SJSA1 (cell line): ENCODE data around the gene MCM3AP. TPM values are rescaled to one million over a fixed set of nuclear protein-coding genes. Genes with fewer than 3 reads are reported as not detected.

Source experiments
- DNase-seq, 2 experiments: peaks; one replicate each; pipeline ENCODE4 v3.0.0-alpha.2; 2015 to 2020; ENCODE audit warnings: low spot score in 2 of 2, low read depth in 1 of 2
- H3K27ac ChIP-seq: fragments of 250-450 bp; sonication (Bioruptor Pico); 2 replicates; pipeline ENCODE4 v1.5.1; 2020; ENCODE audit warnings: mild to moderate bottlenecking, moderate library complexity
- H3K27me3 ChIP-seq: fragments of 250-450 bp; sonication (Bioruptor Pico); replicated peaks from 2 replicates; pipeline ENCODE4 v1.5.1; 2020; ENCODE audit warnings: mild to moderate bottlenecking, moderate library complexity
- H3K36me3 ChIP-seq: fragments of 250-450 bp; sonication (Bioruptor Pico); 2 replicates; pipeline ENCODE4 v1.5.1; 2020; ENCODE audit warnings: mild to moderate bottlenecking
- H3K4me1 ChIP-seq: fragments of 250-450 bp; sonication (Bioruptor Pico); replicated peaks from 2 replicates; pipeline ENCODE4 v1.6.1; 2021; ENCODE audit warnings: mild to moderate bottlenecking
- H3K4me3 ChIP-seq: fragments of 250-450 bp; sonication (Bioruptor Pico); 2 replicates; pipeline ENCODE4 v1.5.1; 2020; ENCODE audit warnings: mild to moderate bottlenecking
- H3K9me3 ChIP-seq: fragments of 250-450 bp; sonication (Bioruptor Pico); replicated peaks from 2 replicates; pipeline ENCODE4 v1.5.1; 2020; ENCODE audit warnings: mild to moderate bottlenecking
- total RNA-seq: library from RNA; depleted of rRNA; stranded (reverse); fragments of >200 nt; shearing (Covaris generic); gene quantifications from 2 replicates; pipeline ENCODE4 v1.2.3, GENCODE V29; 2014

The MCM3AP gene
- total RNA-seq, 1 experiment from 2014 or later = 88.7 TPM

DNA sequence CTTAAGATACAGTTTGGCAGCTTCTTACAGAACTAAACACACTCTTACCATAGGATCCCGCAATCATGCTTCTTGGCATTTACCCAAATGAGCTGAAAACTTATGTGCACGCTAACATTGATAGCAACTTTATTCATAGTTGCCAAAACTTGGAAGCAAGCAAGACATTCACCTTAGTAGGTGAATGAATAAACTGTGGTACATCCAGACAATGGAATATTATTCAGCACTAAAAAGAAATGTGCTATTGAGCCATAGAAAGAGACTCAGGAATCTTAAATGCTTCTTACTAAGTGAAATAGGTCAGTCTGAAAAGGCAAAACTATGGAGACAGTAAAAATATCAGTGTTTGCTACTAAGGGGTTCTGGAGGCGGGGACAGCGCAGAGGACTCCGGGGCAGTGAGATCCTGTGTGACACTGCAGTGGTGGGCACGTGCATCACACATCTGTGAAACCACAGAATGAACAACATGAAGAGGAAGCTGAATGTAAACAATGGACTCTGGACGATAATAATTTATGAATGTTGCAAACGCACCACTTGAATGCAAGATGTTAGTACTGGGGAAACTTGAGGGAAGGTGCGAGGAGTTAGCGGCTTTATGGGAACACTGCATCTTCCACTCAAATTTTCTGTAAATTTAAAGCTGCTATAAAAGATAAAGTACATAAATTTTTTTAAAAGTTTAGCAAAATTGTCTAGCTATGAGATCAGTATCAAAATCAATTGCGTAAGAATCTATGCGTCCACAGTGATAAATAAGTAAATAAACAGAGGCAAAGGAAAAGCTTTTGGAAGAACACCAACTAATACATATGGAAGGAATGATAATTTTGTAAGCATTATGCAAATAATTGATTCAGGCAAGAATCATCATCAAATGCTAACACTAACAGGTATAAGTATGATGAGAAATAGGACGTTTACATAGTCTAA is 85.7 kb downstream of the MCM3AP start:
- no peak for DNase-seq
- H3K4me3 ChIP-seq = no peak overlapping the region
- no peak overlapping the region for H3K27ac ChIP-seq
- H3K9me3 ChIP-seq = no peaks in the 10 kb centered on the region
- no peaks in the 10 kb centered on the region for H3K27me3 ChIP-seq
- H3K4me1 ChIP-seq = 0 out of 2 replicates have a peak, but pooled peaks cover 3% of the 10 kb centered on the region
- peaks cover 24% of the 10 kb centered on the region for H3K36me3 ChIP-seq

DNA sequence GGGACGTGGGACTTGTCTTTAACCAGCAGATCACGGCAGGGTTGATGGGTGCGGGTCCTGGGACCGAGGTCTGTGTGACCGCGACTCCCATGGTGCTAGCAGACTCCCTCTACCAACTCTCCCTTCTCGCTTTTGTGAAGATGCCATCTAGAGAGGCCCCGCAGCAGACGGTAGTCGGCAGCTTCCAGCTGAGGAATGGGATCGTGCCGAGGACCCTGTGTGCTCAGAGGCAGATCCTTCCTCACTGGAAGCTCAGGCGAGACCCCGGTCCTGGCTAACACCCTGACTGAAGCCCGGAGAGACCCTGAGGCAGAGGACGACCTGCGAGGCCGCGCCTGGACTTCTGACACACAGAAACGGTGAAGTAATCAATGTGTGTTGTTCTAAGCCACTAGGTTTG is 88.7 kb downstream of the MCM3AP start:
- DNase-seq = no peak
- Histone ChIP-seq H3K36me3 (peaks cover 30% of the 10 kb centered on the region), H3K9me3 (no peaks in the 10 kb centered on the region), H3K27ac (no peak overlapping the region), H3K4me3 (no peak overlapping the region), H3K4me1 (peaks cover 3% of the 10 kb centered on the region; the same call in 1 of the 2 replicates), H3K27me3 (no peaks in the 10 kb centered on the region)

DNA sequence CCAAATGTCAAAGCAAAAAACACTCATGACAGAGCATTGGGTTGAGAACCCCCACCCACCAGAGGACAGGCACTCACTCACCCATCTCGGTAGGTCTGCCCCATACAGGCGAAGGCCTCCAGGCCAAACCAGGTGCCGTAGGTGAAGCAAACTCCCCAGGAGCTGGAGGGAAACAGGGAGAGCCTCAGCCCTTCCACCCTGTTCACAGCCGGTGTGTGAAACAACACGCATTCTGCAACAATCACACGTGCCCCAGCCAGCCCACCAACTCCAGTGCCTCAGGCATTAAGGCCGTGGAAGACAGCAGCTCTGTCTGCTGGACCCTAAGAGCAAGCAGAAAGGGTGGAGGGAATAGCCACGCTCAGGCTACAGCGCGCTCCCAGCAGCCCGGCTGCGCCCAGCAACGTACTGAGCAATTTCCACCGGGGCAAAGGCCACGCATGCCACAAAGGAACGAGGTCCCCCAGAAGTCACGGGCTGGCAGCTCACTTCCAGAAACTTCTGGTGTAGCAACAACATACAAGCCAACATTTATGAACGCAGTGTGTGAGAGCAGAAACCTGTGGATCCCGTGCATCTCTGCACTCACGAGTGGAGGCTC is 89.7 kb downstream of the MCM3AP start:
- Histone ChIP-seq H3K4me3 (no peak overlapping the region), H3K4me1 (peaks cover 9% of the 10 kb centered on the region), H3K27ac (no peak overlapping the region), H3K36me3 (peaks cover 30% of the 10 kb centered on the region), H3K27me3 (no peaks in the 10 kb centered on the region), H3K9me3 (no peaks in the 10 kb centered on the region)
- DNase-seq = no peak

DNA sequence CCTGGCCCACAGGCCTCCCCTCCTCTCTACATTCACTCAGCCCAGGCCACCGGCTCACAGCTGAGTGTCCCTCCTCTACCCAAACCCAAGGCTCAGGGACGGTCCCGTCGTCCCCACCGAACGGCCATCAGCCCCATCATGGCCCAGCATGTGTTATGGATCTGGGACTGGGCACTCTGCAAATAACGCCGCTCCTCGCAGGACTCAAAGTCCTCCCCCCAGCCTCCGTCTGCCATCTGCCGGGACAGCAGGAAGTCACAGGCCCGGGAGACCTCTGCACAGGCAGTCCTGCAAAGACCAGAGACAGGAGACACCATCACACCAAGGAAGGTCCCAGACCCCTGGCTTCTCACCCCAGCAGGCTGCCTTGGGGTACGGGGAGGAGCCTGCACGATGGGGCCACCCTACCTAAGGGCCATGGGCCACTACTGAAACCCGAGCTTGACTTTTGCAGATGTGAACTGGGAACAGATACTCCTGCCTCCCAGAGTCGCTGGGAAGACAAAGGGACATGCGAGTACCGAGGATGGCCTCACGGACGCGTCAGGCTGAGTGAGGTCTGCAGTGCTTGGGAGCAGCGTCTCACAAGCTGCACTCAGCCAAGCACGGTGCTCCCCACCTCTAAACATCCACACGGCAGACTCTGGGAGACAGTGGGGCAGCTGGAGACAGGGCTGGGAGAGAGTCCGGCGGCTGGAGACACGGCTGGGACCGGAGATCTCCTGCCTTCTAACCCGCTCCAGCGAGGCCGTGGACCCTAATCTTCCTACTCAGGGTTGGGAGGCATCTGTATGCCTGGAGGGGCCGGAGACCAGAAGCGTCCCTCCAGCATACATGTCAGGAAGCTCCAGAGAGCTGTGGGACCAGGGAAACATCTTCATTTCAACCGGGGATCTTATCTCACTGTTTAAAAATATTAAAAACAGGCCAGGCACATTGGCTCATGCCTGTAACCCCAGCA is 90.8 kb downstream of the MCM3AP start:
- Histone ChIP-seq H3K27me3 (no peaks in the 10 kb centered on the region), H3K27ac (no peak overlapping the region), H3K9me3 (no peaks in the 10 kb centered on the region), H3K36me3 (peaks cover 30% of the 10 kb centered on the region), H3K4me1 (peaks cover 10% of the 10 kb centered on the region), H3K4me3 (no peak overlapping the region)
- no peak for DNase-seq

DNA sequence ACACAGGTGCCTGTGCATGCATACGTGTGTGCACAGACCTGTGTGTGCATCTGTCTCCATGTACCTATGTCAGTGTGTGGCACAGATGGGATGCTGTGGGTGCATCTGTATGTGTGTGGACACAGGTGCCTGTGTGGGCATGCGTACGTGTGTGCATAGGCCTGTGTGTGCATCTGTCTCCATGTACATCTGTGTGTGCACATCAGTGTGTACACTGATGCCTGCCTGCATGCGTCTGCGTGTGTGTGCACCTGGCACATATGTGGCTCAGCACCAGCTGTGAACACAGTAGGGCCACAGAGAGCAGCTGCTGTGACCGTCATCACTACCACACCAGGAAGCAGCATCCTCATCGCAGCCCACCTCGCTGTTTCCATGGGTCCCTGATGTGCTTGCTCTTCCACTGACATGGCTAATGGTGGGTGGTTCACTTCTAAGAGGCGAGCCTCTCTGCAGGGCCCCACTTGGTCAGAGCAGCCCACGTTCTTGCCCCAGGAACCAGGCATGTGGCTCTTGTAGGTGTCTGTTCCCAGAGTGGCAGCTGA is 91.5 kb downstream of the MCM3AP start:
- no peak for DNase-seq
- Histone ChIP-seq H3K27me3 (no peaks in the 10 kb centered on the region), H3K4me1 (peaks cover 18% of the 10 kb centered on the region), H3K9me3 (no peaks in the 10 kb centered on the region), H3K27ac (no peak overlapping the region), H3K4me3 (no peak overlapping the region), H3K36me3 (peaks cover 28% of the 10 kb centered on the region)

- H3K36me3 ChIP-seq = peaks cover 28% of the 10 kb centered on the region
- peaks cover 30% of the 10 kb centered on the region for H3K4me1 ChIP-seq
- no peak for DNase-seq
- H3K9me3 ChIP-seq = no peaks in the 10 kb centered on the region
- H3K27ac ChIP-seq = no peak overlapping the region
- H3K4me3 ChIP-seq = no peak overlapping the region
- no peaks in the 10 kb centered on the region for H3K27me3 ChIP-seq
These were observed 93.5 kb downstream of the MCM3AP start for GRCh38 chr21:46191686-46192575.

DNA sequence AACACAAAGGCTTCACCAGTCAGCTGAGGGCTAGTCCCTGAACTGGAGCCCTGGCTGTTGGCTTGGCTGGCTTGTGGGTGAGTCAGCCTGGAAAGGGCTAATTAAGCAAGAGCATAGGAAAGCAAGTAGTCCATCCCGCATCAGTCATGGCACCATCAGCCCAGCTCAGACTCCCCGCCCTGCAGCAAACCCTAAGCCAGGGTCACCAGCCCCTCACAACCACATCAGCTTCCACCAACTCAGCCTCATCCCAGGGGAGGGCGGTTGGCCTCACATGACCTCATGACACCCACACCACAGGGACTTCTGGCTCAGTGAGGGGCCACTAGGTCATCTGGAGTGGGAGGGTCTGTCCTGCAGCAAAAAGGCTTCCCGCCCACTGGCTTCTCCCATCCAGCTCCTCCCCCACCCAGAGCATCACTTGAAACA is 94.1 kb downstream of the MCM3AP start:
- Histone ChIP-seq H3K4me1 (peaks cover 28% of the 10 kb centered on the region), H3K36me3 (peaks cover 27% of the 10 kb centered on the region), H3K4me3 (no peak overlapping the region), H3K27me3 (no peaks in the 10 kb centered on the region), H3K9me3 (no peaks in the 10 kb centered on the region), H3K27ac (no peak overlapping the region)
- DNase-seq = peak in 1 of 2 experiments; percentile 46

GRCh38 chr21:46190491-46191131 is 94.8 kb downstream of the MCM3AP start:
- Histone ChIP-seq H3K4me1 (peaks cover 27% of the 10 kb centered on the region), H3K36me3 (peaks cover 21% of the 10 kb centered on the region), H3K9me3 (no peaks in the 10 kb centered on the region), H3K4me3 (no peak overlapping the region), H3K27ac (no peak overlapping the region), H3K27me3 (no peaks in the 10 kb centered on the region)
- DNase-seq = no peak

- Histone ChIP-seq H3K27me3 (no peaks in the 10 kb centered on the region), H3K4me3 (no peak overlapping the region), H3K4me1 (peaks cover 27% of the 10 kb centered on the region), H3K27ac (no peak overlapping the region), H3K9me3 (no peaks in the 10 kb centered on the region), H3K36me3 (peaks cover 15% of the 10 kb centered on the region)
- DNase-seq = no peak
These were observed 95.4 kb downstream of the MCM3AP start for GRCh38 chr21:46189959-46190490.

DNA sequence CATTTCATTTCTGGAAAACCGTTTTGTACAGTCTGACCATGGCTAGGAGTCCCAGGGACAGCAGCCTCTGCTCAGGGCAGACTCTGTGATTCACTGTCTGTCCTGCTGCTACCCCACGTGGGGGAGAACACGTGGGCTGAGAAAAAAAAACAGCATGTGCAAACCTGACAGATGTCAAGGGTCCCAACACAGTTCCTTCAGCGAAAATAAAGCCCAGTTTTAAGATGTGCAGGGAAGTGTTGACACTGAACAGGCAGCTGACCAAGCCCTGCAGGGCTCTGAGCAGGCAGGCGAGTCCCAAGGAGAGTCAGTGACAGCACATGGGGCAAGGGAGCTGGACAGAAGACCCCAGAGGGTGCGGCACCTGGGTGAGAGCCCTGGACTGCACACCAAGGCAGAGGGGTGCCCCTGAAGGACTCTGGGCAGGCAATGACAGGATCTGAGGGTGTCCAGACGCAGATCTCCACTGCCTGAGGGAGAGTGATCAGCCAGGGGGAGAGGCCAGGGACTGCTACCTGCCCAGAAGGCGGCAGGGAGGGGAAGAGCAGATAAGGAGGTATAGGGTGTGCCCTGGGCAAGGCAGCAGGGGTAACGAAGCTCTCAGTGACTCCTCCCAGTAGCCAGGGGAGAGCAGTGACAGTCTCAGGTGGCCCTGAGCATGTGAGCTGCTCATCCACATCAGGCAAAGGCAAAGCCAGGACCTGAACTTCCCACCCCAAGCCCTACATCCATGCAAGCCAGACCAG is 96.0 kb downstream of the MCM3AP start:
- Histone ChIP-seq H3K4me1 (peaks cover 27% of the 10 kb centered on the region), H3K36me3 (peaks cover 11% of the 10 kb centered on the region), H3K27me3 (no peaks in the 10 kb centered on the region), H3K9me3 (no peaks in the 10 kb centered on the region), H3K27ac (no peak overlapping the region; the same call in 1 of the 2 replicates), H3K4me3 (no peak overlapping the region)
- DNase-seq = no peak
